ENCODE data around the gene OSBPL5.
A peak's percentile ranks its signal among the peaks of the same experiment; 100 is the strongest.

OSBPL5 gene

GRCh38 chr11:3101921-3102640 lies 63.0 kb downstream of the OSBPL5 start:
- no peak overlapping the region for H3K4me3 ChIP-seq (ENCODE audit: low read depth, low read length)
- H3K14ac ChIP-seq (ENCODE audit: low read length) = no peak overlapping the region
- H2BK12ac ChIP-seq (ENCODE audit: low read length) = no peak overlapping the region
- H3K9ac ChIP-seq (ENCODE audit: low read length) = no peak overlapping the region
- no peak overlapping the region for H3K4me2 ChIP-seq (ENCODE audit: low read length)
- no peaks in the 10 kb centered on the region for H3K79me2 ChIP-seq (ENCODE audit: control insufficient read depth, insufficient read depth, low read length, poor library complexity)
- H3K4me1 ChIP-seq (ENCODE audit: control insufficient read depth in 1 of 2, insufficient read depth in 2 of 2, low read length in 2 of 2) = no peaks in the 10 kb centered on the region
- H2BK120ac ChIP-seq (ENCODE audit: insufficient read depth, low read length, poor library complexity) = no peak overlapping the region
- H3K79me1 ChIP-seq (ENCODE audit: low read length) = no peaks in the 10 kb centered on the region
- H3K9me3 ChIP-seq (ENCODE audit: insufficient read depth, low read depth, low read length) = no peaks in the 10 kb centered on the region
- H2AFZ ChIP-seq (ENCODE audit: insufficient read depth, low read length, poor library complexity) = no peak overlapping the region
- no CpG with 5 or more reads among the region's 20 CpGs for WGBS (ENCODE audit: extremely low coverage, insufficient coverage, insufficient read length)
- DNase-seq = no peak
- H3K27ac ChIP-seq (ENCODE audit: low read depth, low read length) = no peak overlapping the region
- H3K23ac ChIP-seq (ENCODE audit: low read length) = no peak overlapping the region
- H3K27me3 ChIP-seq (ENCODE audit: insufficient read depth, low read length) = no peaks in the 10 kb centered on the region
- no peak overlapping the region for H2AK5ac ChIP-seq (ENCODE audit: low read length)
- no peak overlapping the region for H3K4ac ChIP-seq (ENCODE audit: low read depth, low read length)
- H4K8ac ChIP-seq (ENCODE audit: low read depth, low read length) = no peak overlapping the region
- peaks cover 47 to 51% of the 10 kb centered on the region in 2 experiments for H3K36me3 ChIP-seq (ENCODE audit: control insufficient read depth in 1 of 2, insufficient read depth in 2 of 2, low read length in 2 of 2)
- no peak overlapping the region for H4K91ac ChIP-seq (ENCODE audit: low read depth, low read length)
- H4K12ac ChIP-seq (ENCODE audit: low read depth, low read length) = no peak overlapping the region
- H2BK5ac ChIP-seq (ENCODE audit: low read depth, low read length, poor library complexity) = no peak overlapping the region
- no peak overlapping the region for H3K18ac ChIP-seq (ENCODE audit: low read length)

- Histone ChIP-seq H3K14ac (ENCODE audit: low read length) (no peak overlapping the region), H3K79me1 (ENCODE audit: low read length) (no peaks in the 10 kb centered on the region), H3K4me2 (ENCODE audit: low read length) (no peak overlapping the region), H3K18ac (ENCODE audit: low read length) (no peak overlapping the region), H2AK5ac (ENCODE audit: low read length) (no peak overlapping the region), H2AFZ (ENCODE audit: insufficient read depth, low read length, poor library complexity) (no peak overlapping the region), H2BK12ac (ENCODE audit: low read length) (no peak overlapping the region), H3K36me3 (ENCODE audit: control insufficient read depth in 1 of 2, insufficient read depth in 2 of 2, low read length in 2 of 2) (peaks cover 33 to 41% of the 10 kb centered on the region in 2 experiments), H3K27me3 (ENCODE audit: insufficient read depth, low read length) (no peaks in the 10 kb centered on the region), H3K4me1 (ENCODE audit: control insufficient read depth in 1 of 2, insufficient read depth in 2 of 2, low read length in 2 of 2) (no peaks in the 10 kb centered on the region), H4K12ac (ENCODE audit: low read depth, low read length) (no peak overlapping the region), H3K4me3 (ENCODE audit: low read depth, low read length) (no peak overlapping the region), H3K9ac (ENCODE audit: low read length) (no peak overlapping the region), H4K91ac (ENCODE audit: low read depth, low read length) (no peak overlapping the region), H3K23ac (ENCODE audit: low read length) (no peak overlapping the region), H4K8ac (ENCODE audit: low read depth, low read length) (no peak overlapping the region), H2BK120ac (ENCODE audit: insufficient read depth, low read length, poor library complexity) (no peak overlapping the region), H2BK5ac (ENCODE audit: low read depth, low read length, poor library complexity) (no peak overlapping the region), H3K9me3 (ENCODE audit: insufficient read depth, low read depth, low read length) (no peaks in the 10 kb centered on the region), H3K4ac (ENCODE audit: low read depth, low read length) (no peak overlapping the region), H3K79me2 (ENCODE audit: control insufficient read depth, insufficient read depth, low read length, poor library complexity) (no peaks in the 10 kb centered on the region), H3K27ac (ENCODE audit: low read depth, low read length) (no peak overlapping the region)
- DNase-seq = no peak
- no CpG with 5 or more reads among the region's 3 CpGs for WGBS (ENCODE audit: extremely low coverage, insufficient coverage, insufficient read length)
These were observed 65.9 kb downstream of the OSBPL5 start for GRCh38 chr11:3099178-3099577.

DNA sequence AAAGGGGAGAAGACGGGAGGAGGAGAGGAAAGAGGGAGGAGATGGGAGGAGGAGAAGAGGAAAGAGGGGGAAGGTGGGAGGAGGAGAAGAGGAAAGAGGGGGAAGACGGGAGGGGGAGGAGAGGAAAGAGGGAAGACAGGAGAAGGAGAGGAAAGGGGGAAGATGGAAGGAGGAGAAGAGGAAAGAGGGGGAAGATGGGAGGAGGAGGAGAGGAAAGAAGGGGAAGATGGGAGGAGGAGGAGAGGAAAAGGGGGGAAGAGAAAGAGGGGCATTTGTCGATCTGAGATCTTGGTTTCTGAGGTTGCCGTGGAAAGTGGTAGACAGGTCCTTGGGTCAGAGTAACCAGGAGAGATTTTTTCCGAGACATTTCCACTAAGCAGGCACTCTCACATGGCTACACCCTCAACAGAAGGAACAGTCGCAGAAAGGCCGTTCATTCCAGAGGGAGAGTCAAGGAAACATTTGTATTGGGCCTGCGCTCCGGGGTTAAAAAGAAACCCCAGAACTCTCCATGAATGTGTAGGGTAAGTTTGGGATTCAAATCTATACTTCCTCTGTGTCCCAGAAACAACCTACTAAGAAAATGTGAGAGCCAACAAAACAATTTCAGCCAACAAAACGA lies 68.1 kb downstream of the OSBPL5 start:
- Histone ChIP-seq H3K27me3 (ENCODE audit: insufficient read depth, low read length) (no peaks in the 10 kb centered on the region), H3K27ac (ENCODE audit: low read depth, low read length) (no peak overlapping the region), H3K9ac (ENCODE audit: low read length) (no peak overlapping the region), H4K12ac (ENCODE audit: low read depth, low read length) (no peak overlapping the region), H3K4me1 (ENCODE audit: control insufficient read depth in 1 of 2, insufficient read depth in 2 of 2, low read length in 2 of 2) (peaks cover under 1 to 2% of the 10 kb centered on the region in 2 experiments), H4K8ac (ENCODE audit: low read depth, low read length) (no peak overlapping the region), H4K91ac (ENCODE audit: low read depth, low read length) (no peak overlapping the region), H3K9me3 (ENCODE audit: insufficient read depth, low read depth, low read length) (no peaks in the 10 kb centered on the region), H3K4me2 (ENCODE audit: low read length) (no peak overlapping the region), H3K36me3 (ENCODE audit: control insufficient read depth in 1 of 2, insufficient read depth in 2 of 2, low read length in 2 of 2) (peaks cover 37 to 46% of the 10 kb centered on the region in 2 experiments), H3K4me3 (ENCODE audit: low read depth, low read length) (no peak overlapping the region), H3K79me1 (ENCODE audit: low read length) (no peaks in the 10 kb centered on the region), H2AK5ac (ENCODE audit: low read length) (no peak overlapping the region), H3K4ac (ENCODE audit: low read depth, low read length) (no peak overlapping the region), H3K18ac (ENCODE audit: low read length) (no peak overlapping the region), H2BK12ac (ENCODE audit: low read length) (no peak overlapping the region), H2BK120ac (ENCODE audit: insufficient read depth, low read length, poor library complexity) (no peak overlapping the region), H3K23ac (ENCODE audit: low read length) (no peak overlapping the region), H2BK5ac (ENCODE audit: low read depth, low read length, poor library complexity) (no peak overlapping the region), H3K14ac (ENCODE audit: low read length) (no peak overlapping the region), H3K79me2 (ENCODE audit: control insufficient read depth, insufficient read depth, low read length, poor library complexity) (no peaks in the 10 kb centered on the region), H2AFZ (ENCODE audit: insufficient read depth, low read length, poor library complexity) (no peak overlapping the region)
- DNase-seq = no peak
- 86% methylated on average over 2 of the region's 10 CpGs for WGBS (ENCODE audit: extremely low coverage, insufficient coverage, insufficient read length)

GRCh38 chr11:3095712-3096361 lies 69.3 kb downstream of the OSBPL5 start:
- no peak overlapping the region for H2BK5ac ChIP-seq (ENCODE audit: low read depth, low read length, poor library complexity)
- H3K4me2 ChIP-seq (ENCODE audit: low read length) = no peak overlapping the region
- no CpG with 5 or more reads among the region's 15 CpGs for WGBS (ENCODE audit: extremely low coverage, insufficient coverage, insufficient read length)
- peaks cover 32 to 38% of the 10 kb centered on the region in 2 experiments for H3K36me3 ChIP-seq (ENCODE audit: control insufficient read depth in 1 of 2, insufficient read depth in 2 of 2, low read length in 2 of 2)
- H3K79me1 ChIP-seq (ENCODE audit: low read length) = no peaks in the 10 kb centered on the region
- H3K4me3 ChIP-seq (ENCODE audit: low read depth, low read length) = no peak overlapping the region
- no peak overlapping the region for H4K8ac ChIP-seq (ENCODE audit: low read depth, low read length)
- no peak overlapping the region for H4K12ac ChIP-seq (ENCODE audit: low read depth, low read length)
- H2AK5ac ChIP-seq (ENCODE audit: low read length) = no peak overlapping the region
- H3K79me2 ChIP-seq (ENCODE audit: control insufficient read depth, insufficient read depth, low read length, poor library complexity) = no peaks in the 10 kb centered on the region
- H3K23ac ChIP-seq (ENCODE audit: low read length) = no peak overlapping the region
- no peak overlapping the region for H3K4ac ChIP-seq (ENCODE audit: low read depth, low read length)
- H3K27ac ChIP-seq (ENCODE audit: low read depth, low read length) = no peak overlapping the region
- H3K27me3 ChIP-seq (ENCODE audit: insufficient read depth, low read length) = no peaks in the 10 kb centered on the region
- no peaks in the 10 kb centered on the region for H3K9me3 ChIP-seq (ENCODE audit: insufficient read depth, low read depth, low read length)
- no peak overlapping the region for H3K18ac ChIP-seq (ENCODE audit: low read length)
- H2AFZ ChIP-seq (ENCODE audit: insufficient read depth, low read length, poor library complexity) = no peak overlapping the region
- H3K9ac ChIP-seq (ENCODE audit: low read length) = no peak overlapping the region
- peak in 1 of 2 donors; percentile 21 for DNase-seq
- H3K4me1 ChIP-seq (ENCODE audit: control insufficient read depth in 1 of 2, insufficient read depth in 2 of 2, low read length in 2 of 2) = peaks cover 2% of the 10 kb centered on the region in 2 experiments
- no peak overlapping the region for H3K14ac ChIP-seq (ENCODE audit: low read length)
- H4K91ac ChIP-seq (ENCODE audit: low read depth, low read length) = no peak overlapping the region
- no peak overlapping the region for H2BK12ac ChIP-seq (ENCODE audit: low read length)
- no peak overlapping the region for H2BK120ac ChIP-seq (ENCODE audit: insufficient read depth, low read length, poor library complexity)
